Activated T-cell treated with anti-CD3 and anti-CD28 coated beads, Interleukin-2, amount 50 U/mL, for 48 hours (primary cell): ENCODE measurements around the gene CCL13.
A peak's percentile ranks its signal among the peaks of the same experiment; 100 is the strongest.

Source experiments
- DNase-seq, 2 experiments: peaks; one replicate each; pipeline ENCODE4 v3.0.0-alpha.2; 2020

Gene CCL13

DNA sequence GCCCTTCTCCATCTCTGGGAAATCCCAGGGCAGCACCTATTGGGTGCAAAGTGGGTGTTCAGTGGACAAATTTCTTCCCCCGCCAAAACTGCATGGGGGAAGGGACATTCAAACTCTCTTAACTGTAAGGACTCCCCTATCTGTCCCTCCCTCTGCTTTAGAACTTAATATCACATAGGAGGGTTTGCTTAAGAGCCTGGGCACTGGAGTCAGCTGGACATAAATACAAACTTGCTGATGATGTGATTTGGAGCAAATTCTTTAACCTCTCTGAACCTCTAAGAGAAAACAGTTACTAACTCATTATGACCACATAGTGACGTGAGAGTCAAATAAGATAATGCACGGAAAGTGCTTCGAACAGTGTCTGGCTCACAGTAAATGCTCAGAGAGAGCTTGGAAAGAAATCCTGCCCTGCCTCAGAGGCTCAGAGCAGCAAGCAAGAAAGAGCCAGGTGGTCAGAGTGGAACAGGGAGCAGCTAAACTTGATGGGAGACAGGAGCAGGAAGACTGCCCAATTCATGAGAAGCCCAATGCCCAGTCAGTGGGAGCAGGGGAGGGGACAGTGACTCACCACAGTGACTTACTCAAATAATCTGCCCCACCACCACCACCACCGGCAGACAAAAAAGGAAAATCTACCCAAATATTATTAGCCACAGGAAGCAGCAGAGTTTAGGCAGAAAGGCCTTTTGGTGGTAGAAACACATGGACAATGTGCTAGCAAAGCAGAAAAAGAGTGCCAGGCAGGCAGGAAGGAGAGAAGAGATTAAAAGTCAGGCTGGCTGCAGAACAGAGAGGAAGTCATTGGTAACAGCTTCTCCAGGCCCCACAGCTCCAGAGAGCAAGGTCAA lies 30.6 kb downstream of the CCL13 start:
- DNase-seq: peak in 1 of 2 experiments; percentile 27

DNA sequence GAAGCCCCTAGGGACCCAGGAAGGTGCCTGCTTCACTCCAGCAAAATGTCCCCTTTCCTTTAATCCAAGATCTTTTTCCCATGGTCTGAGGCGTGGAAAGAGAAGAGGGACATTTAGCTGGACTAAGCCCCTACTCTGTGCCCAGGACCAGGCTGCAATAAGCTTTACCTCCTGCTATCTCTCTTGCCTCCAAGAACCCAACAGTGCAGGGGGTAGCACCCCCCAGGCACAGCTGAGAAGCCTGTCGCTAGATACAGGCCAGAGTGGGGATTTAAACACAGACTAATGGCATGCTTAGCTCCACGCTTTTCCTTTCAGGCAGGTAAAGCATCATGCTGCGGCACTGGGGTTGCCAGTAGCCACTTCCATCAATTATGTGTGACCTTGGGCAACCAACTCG lies 31.3 kb downstream of the CCL13 start:
- DNase-seq: no peak

DNA sequence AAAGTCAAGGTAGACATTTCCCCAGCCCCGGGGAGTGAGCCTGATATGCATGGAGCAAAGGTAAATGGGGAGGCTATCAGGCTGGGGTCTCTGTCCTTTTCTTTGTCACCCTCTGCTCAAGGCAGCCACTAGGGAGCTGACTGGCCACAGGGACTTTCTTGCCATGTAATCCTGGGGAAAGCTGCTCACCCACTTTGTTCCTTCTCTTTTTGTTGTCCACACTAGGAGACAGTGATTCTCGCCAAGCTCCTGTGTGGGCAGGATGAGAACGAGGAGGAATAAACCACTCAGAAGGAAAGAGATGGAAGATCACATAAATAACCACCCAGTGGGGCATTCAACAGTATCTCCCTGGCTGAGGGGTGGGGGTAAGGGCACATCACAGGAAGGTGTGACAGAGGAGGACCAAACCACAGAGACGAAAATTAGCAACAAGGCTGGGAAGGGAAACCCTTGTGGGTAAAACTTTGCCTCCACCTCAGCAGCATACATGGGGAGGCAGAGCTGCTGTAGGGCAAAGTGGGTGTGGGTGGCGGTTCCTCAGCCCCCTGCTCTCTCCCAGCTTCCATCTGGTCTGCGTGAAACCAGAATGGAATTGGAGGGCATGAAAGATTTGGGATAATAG lies 33.0 kb downstream of the CCL13 start:
- no peak for DNase-seq

DNA sequence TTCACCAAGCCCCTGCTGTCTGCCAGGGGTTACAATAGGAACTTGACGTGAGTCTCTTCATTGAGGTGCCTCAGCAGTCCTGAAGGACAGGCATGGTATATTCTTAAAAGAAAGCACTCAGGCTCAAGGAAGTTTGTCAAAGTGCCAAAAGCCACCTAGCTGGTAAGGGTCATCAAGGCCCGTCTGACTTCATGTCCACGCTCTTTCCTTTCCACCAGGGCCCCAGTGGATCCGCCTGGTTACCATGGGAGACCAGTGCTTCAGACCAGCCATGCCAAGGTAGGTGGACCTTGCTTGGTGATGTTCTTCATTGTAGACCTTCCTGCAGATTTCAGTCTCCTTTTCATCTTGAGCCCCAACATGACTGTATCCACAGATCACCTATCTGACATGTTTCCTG lies 34.4 kb downstream of the CCL13 start:
- no peak for DNase-seq

DNA sequence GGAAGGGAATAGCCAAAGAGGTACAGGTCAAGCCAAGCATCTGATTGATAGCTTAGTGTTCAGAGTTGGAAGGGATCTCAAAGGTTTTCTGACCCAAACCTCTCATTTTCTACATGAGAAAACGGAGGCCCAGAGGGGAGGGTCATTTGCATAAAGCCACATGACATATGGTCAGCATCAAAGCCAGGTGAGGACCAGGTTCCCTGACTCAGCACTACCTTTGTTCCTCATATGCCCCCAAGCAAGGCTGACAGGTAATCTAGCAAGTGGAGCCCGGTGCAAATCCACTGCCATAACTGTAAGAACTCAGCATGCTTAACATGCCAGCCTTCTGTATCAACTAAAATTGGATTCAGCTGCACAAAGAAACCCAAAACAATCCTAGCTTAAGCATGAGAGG lies 35.0 kb downstream of the CCL13 start:
- DNase-seq: no peak

DNA sequence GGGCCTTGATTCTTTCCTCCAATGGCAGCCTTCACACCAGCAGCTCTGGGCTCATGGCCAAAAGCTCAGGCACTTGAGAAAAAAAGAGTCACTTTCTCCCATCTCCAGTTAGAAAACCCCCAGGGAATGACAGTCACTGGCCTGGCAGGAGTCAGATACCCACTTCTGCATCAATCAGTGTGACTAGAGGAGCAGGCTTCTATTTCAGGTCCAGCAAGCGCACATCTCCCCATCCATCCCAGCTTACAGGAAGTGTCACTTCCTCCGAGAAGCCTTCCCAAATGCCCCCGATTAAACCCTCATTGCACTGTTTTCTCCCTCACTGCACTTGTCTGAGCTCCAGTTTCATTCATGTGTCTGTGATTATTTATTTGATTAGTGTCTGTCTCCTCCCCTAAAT lies 37.1 kb downstream of the CCL13 start:
- no peak for DNase-seq

DNA sequence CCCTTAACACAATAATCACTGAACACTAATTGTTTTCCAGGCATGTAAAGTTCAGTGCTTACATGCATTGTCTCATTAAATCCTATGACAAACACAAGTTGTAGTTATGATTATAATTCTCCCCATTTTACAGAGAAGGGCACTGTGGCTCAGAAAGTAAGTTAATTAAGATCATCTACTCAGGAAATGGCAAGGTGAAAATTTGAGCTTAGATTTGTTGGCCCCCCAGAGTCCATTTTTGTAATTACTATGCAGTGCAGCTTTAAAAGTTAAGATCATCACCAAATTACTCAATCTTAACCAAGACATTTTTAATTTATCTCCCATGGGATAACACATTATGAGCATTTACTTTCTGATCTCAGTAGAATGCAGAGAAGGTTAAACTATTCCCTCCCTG lies 41.0 kb downstream of the CCL13 start:
- DNase-seq: no peak

DNA sequence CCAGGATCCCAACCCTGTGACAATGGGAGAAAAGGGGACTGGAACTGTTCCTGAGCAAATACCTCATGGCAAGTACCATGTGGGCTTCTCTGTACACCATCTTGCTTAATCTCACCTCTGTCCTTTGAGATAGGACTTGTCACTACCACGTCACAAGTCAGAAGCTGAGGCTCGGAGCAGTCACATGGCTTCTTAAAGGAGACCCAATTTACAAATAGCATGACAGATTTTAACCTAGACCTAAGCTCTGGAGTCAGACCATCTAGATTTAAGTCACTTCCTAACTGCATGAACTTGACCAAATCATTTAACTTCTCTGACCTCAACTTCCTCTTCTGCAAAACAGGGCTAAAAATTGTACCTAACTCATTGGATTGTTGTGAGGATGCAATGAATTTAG lies 42.7 kb downstream of the CCL13 start:
- no peak for DNase-seq

DNA sequence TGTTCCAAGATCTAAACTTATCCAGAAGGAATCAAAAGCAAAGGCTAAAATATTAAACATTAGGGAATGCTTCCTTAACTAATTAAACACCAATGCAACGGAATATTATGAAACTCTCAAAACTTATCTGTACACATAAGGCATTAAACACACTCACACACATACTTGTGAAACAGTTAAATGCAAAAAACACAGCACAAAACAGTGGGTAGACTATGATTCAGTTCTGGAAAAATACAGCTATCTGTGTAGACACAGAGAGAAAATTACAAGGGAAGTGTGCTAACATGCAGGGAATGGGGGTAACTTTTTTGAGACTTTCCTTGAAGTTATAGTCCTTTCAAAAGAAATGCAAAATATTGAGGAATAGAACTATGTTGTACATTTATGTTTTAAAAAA lies 43.4 kb downstream of the CCL13 start:
- DNase-seq: no peak

DNA sequence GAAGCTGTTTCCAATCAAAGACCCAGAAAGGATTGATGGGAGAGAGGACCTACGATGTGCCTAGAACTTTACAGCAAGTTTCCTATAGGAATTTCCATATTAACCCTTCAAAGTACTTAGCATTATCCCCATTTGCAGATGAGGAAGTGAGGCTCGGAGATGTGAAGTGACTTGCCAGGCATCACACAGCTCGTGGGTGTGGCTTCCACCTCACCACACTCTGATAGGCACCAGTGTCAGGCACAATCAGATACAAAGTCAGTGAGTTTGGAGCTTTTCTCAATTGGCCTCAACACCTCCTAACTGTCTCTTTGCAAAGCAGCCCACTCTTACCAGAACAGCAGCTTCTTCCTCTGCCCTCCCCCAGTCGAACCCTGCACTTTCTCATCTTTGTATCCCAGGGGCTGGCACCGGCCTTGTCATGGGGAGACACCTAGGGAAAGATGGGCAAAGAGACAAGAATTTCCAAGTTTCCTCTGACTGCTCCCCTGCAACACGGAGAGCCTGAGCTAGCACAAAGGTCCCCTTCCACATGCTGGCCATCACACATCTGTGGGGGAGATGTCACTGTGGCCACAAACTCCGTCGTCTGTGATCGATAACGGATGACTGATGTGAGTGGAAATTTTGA lies 44.1 kb downstream of the CCL13 start:
- DNase-seq: no peak

DNA sequence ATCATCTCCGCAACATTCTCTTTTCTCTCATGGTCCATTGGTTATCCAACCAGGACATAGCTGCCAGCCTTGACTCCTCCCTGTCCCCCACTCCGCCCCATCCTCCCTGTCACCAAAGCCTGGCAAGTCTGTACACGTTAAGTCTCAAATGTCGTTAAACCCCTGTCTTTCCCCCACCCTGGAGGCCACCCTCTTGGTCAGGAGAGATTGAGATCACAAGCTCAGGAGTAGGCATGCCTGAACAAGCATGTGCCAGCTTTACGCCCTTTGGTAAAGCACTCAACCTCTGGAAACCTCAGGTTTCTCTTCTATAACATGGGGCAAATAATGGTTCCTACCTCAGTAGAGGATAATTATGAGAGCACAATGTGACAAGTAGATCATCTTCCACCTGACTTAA lies 44.9 kb downstream of the CCL13 start:
- DNase-seq: no peak

DNA sequence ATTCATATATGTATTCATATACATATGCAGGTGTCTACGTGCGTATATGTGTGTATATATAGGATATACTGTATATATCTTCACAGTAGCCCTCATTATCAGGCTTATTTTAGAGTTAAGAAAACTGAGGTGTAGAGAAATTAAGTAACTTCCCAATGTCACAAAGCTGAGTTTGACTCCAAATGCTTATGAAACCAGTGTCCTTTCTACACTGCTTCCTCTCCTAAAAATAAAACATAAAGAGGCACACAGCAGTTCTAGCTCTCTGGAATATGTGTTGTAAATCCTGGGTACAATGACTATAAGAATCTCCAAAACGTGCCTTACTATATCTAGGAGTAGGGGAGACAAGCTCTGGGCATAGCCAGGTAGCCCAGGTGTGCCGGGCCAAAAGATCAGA lies 46.7 kb downstream of the CCL13 start:
- DNase-seq: no peak

DNA sequence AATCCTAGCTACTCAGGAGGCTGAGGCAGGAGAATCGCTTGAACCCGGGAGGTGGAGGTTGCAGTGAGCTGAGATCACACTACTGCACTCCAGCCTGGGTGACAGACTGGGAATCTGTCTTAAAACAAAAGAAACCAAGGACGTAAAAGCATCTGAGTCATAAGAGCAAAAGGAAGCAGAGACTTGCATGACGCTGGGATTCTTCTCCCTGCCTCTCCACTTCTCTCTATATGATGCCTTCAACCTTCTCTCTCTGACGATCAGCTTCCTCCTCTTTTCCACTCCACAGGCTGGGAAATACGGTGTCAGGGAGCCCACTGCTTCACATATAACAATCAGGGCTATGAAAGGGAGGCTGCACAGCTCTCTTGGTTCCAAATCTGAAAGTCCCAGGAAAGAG lies 49.9 kb downstream of the CCL13 start:
- no peak for DNase-seq
